ENCODE results near the gene PAPPA. TPM values are rescaled to one million over a fixed set of nuclear protein-coding genes. Genes with fewer than 3 reads are reported as not detected.

Gene PAPPA
- total RNA-seq, 1 experiment from 2014 or later = 2.5 TPM

DNA sequence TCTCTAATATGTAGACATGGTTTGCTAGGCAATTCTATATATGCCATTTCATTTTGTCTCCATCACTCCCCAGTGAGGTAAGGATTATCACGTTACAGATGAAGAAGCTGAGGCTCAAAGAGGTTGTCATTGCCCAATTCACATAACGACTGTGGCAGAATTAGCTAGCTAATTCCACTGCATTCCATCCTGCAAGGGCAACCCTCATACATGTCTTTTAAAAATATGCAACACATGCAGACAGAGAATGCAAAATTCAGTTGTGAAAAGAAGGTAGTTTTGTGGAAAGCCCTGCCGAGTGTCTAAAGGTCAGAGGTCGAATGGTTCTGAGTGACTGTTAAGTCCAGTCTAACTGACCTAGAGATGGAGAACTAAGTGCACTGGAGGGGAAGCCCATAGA is 219.2 kb downstream of the PAPPA start:
- no peaks in the 10 kb centered on the region for H3K9me3 ChIP-seq (replicated peaks)
- no peak for DNase-seq
- no peak overlapping the region for H3K4me3 ChIP-seq
- no peaks in the 10 kb centered on the region for H3K27me3 ChIP-seq
- no peaks in the 10 kb centered on the region for H3K36me3 ChIP-seq
- H3K4me1 ChIP-seq = peaks cover 6% of the 10 kb centered on the region; the same call in 1 of the 2 replicates
- no peak overlapping the region for H3K27ac ChIP-seq

DNA sequence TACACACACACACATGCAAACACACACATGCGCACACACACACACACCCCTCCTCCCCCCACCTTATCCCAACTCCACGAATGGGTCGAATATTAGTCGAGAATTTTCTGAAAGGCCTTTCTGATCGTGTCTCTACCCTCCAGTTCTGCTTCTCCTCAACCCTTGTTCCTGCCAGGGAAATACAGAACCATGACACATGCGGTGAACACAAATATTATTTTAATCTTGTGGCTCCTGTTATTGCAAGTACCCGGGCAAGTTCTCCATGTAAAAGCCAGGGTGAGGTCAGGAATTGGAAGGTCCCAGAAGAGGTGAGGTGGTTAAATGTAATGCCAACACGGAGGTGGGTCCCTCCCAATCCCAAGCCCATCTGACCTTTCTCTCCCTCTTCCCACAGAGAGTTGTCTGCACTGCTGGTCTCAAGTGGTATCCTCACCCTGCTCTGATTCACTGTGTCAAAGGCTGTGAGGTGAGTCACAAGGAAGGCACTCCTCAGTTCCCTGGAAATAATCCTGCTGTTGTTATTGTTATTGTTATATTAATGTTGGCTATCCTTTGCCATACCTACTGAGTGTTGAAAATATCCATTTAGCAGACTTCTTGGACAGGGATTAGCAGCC is 223.7 kb downstream of the PAPPA start:
- Histone ChIP-seq H3K27me3 (no peaks in the 10 kb centered on the region), H3K27ac (no peak overlapping the region), H3K4me1 (peaks cover 9% of the 10 kb centered on the region; the same call in 1 of the 2 replicates), H3K36me3 (no peaks in the 10 kb centered on the region), H3K9me3 (replicated peaks) (peaks cover 2% of the 10 kb centered on the region; the same call in 1 of the 2 replicates), H3K4me3 (no peak overlapping the region)
- peak; percentile 30 to 35 for DNase-seq

DNA sequence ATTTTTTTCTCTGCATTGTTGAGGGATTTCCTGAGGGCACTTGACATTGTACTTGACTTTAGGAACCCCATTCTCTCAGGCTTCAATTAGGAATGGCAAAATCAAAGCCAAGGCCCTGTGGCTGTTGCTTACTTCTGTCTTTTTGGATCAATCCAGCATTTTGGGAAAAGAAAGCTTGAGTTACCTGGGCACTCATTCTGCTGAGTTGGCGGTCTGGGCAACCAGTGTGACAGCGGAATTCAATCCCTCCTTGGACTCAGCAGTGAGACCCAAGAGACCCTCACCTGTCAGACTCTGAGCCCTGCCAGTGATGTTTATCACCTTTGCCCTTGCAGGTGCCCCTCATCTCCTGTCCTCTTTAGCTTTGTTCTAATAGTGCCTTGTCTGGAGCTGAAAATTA is 225.3 kb downstream of the PAPPA start:
- Histone ChIP-seq H3K27ac (no peak overlapping the region), H3K27me3 (no peaks in the 10 kb centered on the region), H3K4me1 (peaks cover 9% of the 10 kb centered on the region; the same call in 1 of the 2 replicates), H3K4me3 (no peak overlapping the region), H3K9me3 (replicated peaks) (peaks cover 2% of the 10 kb centered on the region; the same call in 1 of the 2 replicates), H3K36me3 (no peaks in the 10 kb centered on the region)
- DNase-seq = no peak

DNA sequence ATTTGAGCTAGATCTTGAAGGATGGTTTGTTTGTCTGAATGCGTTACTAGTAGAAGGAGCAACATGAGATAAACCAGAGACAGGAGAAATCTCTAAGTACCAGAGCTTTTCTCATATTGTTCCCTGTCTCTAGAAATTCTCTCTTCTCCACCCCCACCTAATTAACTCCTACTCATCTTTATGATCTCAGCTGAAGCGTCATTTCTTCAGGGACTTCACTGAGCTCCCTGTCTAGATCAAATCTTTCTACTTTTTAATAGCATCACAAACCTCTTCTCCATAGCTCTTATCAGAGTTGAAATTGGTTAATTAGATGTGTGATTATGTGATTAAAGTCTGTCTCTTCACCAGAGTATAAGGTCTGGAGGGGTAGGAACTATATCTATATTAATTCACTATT is 226.2 kb downstream of the PAPPA start:
- peaks cover 2% of the 10 kb centered on the region; the same call in 1 of the 2 replicates for H3K9me3 ChIP-seq (replicated peaks)
- no peak for DNase-seq
- peaks cover 9% of the 10 kb centered on the region; the same call in 1 of the 2 replicates for H3K4me1 ChIP-seq
- no peaks in the 10 kb centered on the region for H3K27me3 ChIP-seq
- H3K36me3 ChIP-seq = 0 out of 2 replicates have a peak, but pooled peaks cover 4% of the 10 kb centered on the region
- no peak overlapping the region for H3K27ac ChIP-seq
- H3K4me3 ChIP-seq = no peak overlapping the region

DNA sequence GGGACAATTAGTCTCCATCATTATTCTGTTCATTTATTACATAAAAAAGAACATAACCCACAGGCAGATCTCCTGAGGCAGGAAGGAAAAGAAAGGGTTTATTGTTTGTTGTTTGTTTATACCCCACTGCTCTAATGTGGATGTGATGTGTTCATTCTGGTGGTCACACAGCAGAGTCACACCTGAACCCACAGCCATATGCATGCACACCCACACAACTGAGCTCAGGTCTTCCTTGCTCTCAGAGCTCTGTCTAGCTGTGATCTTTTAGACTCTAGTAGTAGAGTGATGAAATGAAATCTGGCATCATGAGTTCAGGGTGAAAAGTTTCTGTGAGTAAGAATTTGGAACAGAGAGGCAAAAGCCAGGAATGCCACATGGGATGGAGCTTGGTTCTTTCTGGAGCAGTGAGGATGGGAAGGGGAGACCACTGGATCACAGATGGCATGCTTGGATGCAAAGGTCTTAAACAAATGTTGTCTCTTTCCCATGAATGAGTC is 227.0 kb downstream of the PAPPA start:
- Histone ChIP-seq H3K27ac (no peak overlapping the region), H3K4me1 (peaks cover 9% of the 10 kb centered on the region; the same call in 1 of the 2 replicates), H3K36me3 (0 out of 2 replicates have a peak, but pooled peaks cover 4% of the 10 kb centered on the region), H3K4me3 (no peak overlapping the region), H3K27me3 (no peaks in the 10 kb centered on the region), H3K9me3 (replicated peaks) (peaks cover 2% of the 10 kb centered on the region; the same call in 1 of the 2 replicates)
- no peak for DNase-seq

DNA sequence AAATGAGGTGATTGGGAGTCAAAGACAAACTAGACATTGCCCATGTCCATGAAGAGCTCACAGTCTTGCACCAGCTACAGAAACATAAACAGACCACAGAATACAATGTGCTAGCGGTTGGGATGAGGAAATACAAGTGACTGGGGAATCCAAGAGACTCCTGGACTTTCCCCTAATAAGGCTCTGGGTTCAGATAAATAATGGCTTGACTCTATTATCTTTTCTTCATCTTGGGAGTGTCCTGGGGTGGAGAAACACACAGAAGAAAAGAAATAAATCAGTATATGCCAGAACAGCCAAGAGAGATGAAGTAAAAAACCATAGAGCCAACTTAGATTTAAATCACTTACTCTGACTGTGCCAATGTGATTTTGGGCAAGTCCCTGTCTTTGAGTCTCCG is 227.8 kb downstream of the PAPPA start:
- H3K4me3 ChIP-seq = no peak overlapping the region
- peaks cover 2% of the 10 kb centered on the region; the same call in 1 of the 2 replicates for H3K9me3 ChIP-seq (replicated peaks)
- H3K27me3 ChIP-seq = no peaks in the 10 kb centered on the region
- 0 out of 2 replicates have a peak, but pooled peaks cover 4% of the 10 kb centered on the region for H3K36me3 ChIP-seq
- peaks cover 9% of the 10 kb centered on the region; the same call in 1 of the 2 replicates for H3K4me1 ChIP-seq
- DNase-seq = no peak
- no peak overlapping the region for H3K27ac ChIP-seq

DNA sequence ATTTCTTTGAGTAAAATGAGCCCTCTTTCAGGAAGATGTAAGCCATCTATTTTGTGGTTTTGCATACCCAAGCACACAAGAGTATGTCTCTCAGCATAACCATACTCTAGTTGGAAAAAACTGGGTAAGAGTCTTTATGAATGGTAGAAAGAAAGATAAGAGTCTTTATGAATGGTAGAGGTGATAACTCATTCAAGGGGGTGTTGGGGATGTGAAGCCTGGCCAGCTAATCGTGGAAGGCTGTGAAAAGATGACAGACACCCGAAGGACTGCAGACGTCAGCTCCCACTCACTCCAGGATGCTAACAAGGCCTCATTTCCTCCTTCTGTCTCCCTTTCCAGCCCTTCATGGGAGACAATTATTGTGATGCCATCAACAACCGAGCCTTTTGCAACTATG is 228.5 kb downstream of the PAPPA start:
- H3K9me3 ChIP-seq (replicated peaks) = peaks cover 2% of the 10 kb centered on the region; the same call in 1 of the 2 replicates
- no peak overlapping the region for H3K4me3 ChIP-seq
- H3K4me1 ChIP-seq = peaks cover 9% of the 10 kb centered on the region; the same call in 1 of the 2 replicates
- H3K27ac ChIP-seq = no peak overlapping the region
- H3K36me3 ChIP-seq = 0 out of 2 replicates have a peak, but pooled peaks cover 4% of the 10 kb centered on the region
- no peak for DNase-seq
- no peaks in the 10 kb centered on the region for H3K27me3 ChIP-seq

DNA sequence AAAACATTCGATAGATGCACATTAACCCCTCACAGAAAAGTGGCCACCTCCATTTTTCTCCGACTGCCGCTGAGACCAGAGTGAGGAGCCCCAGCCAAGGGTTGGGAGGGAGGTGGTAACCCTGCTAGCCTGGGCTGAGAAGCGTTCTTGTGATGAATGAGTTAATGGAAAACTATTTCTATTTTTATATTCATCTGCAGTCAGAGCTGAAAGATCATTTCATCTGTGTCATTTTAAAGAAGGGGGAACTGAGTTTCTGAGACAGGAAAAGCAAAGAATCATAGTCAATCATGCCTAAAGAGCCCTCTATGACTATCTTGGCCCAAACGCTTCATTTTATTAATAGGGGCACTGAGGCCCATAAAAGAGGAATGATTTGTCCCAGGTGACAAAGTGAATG is 229.5 kb downstream of the PAPPA start:
- Histone ChIP-seq H3K4me3 (no peak overlapping the region), H3K9me3 (replicated peaks) (peaks cover 2% of the 10 kb centered on the region; the same call in 1 of the 2 replicates), H3K4me1 (peaks cover 8% of the 10 kb centered on the region), H3K36me3 (0 out of 2 replicates have a peak, but pooled peaks cover 4% of the 10 kb centered on the region), H3K27ac (no peak overlapping the region), H3K27me3 (no peaks in the 10 kb centered on the region)
- no peak for DNase-seq

DNA sequence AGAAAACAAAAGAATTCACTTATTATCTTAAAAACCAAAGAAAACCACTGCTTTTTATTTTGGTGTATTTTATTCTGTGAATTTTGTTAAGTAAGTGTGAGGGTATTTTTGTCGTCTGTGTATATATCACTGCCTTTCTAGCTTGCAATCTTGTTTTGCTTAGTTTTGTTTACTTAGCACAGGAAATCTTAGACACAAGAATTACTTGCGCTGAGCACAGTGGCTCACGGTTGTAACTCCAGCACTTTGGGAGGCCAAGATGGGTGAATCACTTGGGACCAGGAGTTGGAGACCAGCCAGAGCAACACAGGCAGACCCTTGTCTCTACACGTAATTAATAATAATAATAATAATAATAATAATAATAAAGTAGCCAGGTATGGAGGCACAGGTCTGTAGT is 230.3 kb downstream of the PAPPA start:
- Histone ChIP-seq H3K27me3 (no peaks in the 10 kb centered on the region), H3K4me1 (peaks cover 14% of the 10 kb centered on the region), H3K9me3 (replicated peaks) (peaks cover 2% of the 10 kb centered on the region; the same call in 1 of the 2 replicates), H3K36me3 (0 out of 2 replicates have a peak, but pooled peaks cover 4% of the 10 kb centered on the region), H3K4me3 (no peak overlapping the region), H3K27ac (no peak overlapping the region)
- DNase-seq = no peak

DNA sequence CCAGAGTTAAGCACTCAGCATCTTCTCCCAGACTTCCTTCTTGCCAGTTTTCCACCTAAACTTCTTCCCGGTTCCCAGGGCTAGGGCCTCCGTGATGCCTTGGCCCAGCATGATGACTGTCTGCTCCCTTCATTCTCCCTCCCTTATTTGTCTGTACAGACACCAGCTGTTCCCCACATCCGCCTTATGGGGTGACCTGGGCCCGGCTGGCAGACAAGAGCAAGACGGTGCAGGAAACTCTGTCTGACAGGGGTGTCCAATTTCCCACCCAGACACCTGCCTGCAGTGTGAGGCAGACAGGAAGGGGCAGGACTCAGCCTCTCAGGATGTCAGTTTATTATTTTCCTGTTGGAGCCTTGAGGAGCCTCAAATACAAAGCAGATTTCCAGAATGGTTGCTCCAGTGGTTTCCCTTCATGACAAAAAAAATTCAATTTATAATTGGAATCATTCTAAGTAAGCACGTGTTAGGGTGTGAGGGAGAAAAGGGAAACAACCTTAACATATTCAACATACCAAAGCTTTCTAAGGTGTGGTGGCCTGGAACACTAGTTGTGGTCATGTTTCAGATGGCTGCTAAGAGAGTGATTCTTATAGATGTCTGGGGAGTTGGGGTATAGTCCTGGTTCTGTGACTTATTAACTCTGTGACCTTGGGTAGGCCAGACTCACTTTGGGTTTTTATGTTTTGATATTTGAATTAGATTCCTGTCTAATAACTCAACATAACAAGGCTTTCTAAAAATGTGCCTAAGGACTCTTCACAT is 234.5 kb downstream of the PAPPA start:
- Histone ChIP-seq H3K27me3 (no peaks in the 10 kb centered on the region), H3K27ac (peak overlapping the region; percentile 36), H3K4me3 (no peak overlapping the region), H3K4me1 (peaks cover 14% of the 10 kb centered on the region), H3K9me3 (replicated peaks) (no peaks in the 10 kb centered on the region), H3K36me3 (0 out of 2 replicates have a peak, but pooled peaks cover 4% of the 10 kb centered on the region)
- peak; percentile 77 to 78 for DNase-seq

DNA sequence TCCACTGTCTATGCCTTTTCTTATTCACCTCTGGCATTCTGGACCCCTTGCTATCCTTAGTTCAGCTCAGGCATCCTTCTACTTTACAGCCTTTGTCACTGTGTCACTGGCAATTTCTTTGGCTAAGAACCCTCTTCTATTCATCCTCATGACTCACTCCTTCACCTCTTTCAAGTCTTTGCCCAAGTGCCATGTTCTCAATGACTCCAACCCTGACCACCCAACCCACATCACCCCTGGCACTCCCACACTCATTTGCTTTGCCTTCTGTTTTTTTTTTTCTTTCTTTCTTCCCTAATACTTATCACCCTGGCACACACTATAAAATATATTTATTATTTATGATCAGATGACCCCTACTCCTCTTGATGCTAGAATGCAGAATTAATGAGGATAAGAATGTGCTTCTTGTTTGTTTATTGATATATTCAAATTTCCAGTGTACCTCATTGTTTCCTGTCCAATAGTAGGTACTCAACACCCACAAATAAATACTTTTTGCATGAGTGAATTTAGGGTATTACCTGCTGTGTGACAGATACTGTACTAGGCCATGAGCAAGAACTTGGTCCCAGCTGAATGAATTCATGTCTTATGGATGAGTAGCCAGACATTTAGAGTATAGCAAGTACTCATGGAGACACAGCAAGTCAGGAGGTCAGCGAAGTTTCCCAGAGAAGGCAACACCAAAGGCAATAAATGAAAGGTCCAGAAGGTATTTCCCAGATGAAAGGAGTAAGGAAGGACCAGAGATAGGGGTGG is 236.1 kb downstream of the PAPPA start:
- Histone ChIP-seq H3K4me3 (no peak overlapping the region), H3K27ac (no peak overlapping the region), H3K36me3 (no peaks in the 10 kb centered on the region), H3K4me1 (peaks cover 14% of the 10 kb centered on the region), H3K27me3 (no peaks in the 10 kb centered on the region), H3K9me3 (replicated peaks) (no peaks in the 10 kb centered on the region)
- DNase-seq = no peak

DNA sequence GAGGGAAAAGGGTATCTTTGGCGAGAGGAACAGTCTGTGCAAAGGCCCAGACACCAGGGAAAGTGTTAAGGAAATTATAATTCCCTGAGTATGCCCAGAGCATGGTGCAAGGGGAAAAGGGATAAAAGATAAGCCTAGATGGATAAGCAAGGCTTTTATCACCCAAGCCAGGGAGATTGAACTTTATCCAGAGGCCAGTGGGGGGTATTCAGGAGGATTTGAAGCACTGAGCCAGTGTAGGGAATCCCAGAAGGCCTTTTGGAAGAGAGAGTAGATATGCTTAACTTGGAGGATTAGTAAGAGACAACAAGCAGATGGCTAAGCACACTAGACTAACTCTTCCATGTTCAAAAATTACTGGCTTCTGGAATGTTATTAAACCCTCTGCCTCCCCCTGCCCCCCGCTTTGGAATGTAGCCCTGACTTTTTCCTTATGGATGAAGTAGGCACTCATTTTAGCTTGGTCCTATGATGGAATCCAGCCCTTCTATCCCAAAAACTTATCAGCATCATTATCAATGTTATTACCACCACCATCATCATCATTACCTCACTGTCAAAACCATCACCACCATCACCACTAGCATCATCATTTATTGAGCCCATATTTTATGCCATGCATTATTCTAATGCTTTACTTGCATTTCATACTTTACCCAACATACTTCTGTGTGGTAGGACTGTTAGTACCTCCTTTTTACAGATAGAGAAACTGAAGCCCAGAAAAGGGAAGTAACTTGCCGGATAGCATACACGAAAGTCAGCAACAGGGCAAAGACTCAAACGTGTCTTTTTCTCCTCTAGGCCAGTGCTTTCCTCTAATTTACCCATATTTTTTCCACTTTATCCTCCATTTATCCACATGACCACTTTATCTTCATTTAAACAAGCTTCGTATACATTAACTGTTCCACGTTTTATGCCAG is 237.0 kb downstream of the PAPPA start:
- Histone ChIP-seq H3K27ac (no peak overlapping the region), H3K36me3 (no peaks in the 10 kb centered on the region), H3K4me3 (no peak overlapping the region), H3K9me3 (replicated peaks) (no peaks in the 10 kb centered on the region), H3K27me3 (no peaks in the 10 kb centered on the region), H3K4me1 (peaks cover 14% of the 10 kb centered on the region)
- DNase-seq = peak in 1 of 2 experiments; percentile 14

DNA sequence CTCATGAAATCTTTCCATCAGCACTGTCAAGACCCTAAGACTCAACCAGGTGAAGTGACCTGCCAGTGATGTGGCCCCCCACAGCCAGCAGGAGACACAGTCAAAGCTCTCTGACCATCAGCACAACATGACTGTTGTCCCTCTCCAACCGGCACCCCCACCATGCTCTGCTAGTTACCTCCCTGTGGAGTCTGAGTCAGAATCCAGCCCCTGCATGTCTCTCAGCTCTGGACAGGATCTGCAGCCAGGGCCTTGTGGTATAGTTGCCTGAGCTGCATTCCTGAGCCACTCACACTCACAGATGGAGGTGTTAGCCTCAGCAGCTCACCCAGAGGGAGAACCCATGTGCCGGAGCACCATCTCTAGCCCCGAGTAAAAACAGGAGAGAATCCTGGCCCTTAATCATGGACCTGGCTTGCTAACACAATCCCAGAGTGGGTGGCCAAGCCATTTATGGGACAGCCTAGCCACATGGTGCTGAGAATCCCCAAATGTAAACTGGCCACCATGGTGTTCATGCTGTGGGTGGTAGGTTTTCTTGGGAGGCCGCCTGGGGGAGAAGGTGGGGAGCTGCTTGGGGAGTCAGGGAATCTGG is 237.8 kb downstream of the PAPPA start:
- Histone ChIP-seq H3K27me3 (no peaks in the 10 kb centered on the region), H3K9me3 (replicated peaks) (no peaks in the 10 kb centered on the region), H3K36me3 (no peaks in the 10 kb centered on the region), H3K4me3 (no peak overlapping the region), H3K27ac (no peak overlapping the region), H3K4me1 (peaks cover 14% of the 10 kb centered on the region)
- no peak for DNase-seq
